ENCODE data around the gene KLK13.

The KLK13 gene

DNA sequence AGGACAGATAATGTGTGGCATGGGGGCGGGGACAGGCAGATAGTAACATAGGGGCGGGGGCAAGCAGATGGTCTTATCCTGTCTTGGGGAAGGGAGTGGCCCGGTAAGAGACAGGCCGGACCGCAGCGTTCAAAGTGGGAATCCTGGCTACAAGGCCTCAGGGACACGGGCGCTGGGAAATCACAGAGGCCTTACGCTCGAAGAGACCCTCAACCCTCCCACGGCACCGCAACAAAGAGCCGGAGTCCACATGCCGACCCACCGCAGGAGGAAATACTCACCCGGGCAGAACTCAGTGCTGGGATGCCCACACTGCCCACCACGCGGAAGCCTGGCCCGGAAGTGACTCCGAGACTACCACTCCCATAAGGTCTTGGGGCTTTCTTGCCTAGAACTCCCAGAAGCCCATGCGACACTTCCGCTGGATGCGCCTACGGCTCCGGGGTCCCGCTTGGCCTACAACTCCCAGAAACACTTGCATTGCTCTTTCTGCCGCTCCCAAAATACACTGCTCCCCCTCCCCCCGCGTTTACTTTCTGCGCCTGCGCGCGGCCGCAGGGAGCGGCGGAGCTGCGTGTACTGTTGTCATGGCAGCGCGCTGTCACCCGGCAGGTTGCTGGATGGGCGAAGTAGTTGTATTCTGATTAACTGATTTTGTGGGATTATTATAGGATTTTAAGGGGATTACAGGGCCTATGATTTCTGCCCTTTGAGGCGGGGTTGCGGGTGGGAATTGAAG lies 43.3 kb upstream of the KLK13 start, which contains the start of gene CTU1:
Gene CTU1 (minus strand): TSS at position 344 of the 739 bp plus-strand sequence. CDS start 3,840 bp downstream, outside the sequence.
- DNase-seq: peak; percentile 98
- Histone ChIP-seq H3K4me3 (ENCODE audit: low read depth, low read length) (peak within 1 kb of the TSS; percentile 85), H3K4me1 (no peaks in the 10 kb centered on the region), H3K27me3 (peaks cover 14% of the 10 kb centered on the region), H3K36me3 (peaks cover under 1% of the 10 kb centered on the region; the same call in 1 of the 2 replicates), H3K9me3 (no peaks in the 10 kb centered on the region)
- TF ChIP-seq, protein P1, sequence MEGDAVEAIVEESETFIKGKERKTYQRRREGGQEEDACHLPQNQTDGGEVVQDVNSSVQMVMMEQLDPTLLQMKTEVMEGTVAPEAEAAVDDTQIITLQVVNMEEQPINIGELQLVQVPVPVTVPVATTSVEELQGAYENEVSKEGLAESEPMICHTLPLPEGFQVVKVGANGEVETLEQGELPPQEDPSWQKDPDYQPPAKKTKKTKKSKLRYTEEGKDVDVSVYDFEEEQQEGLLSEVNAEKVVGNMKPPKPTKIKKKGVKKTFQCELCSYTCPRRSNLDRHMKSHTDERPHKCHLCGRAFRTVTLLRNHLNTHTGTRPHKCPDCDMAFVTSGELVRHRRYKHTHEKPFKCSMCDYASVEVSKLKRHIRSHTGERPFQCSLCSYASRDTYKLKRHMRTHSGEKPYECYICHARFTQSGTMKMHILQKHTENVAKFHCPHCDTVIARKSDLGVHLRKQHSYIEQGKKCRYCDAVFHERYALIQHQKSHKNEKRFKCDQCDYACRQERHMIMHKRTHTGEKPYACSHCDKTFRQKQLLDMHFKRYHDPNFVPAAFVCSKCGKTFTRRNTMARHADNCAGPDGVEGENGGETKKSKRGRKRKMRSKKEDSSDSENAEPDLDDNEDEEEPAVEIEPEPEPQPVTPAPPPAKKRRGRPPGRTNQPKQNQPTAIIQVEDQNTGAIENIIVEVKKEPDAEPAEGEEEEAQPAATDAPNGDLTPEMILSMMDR (IDR thresholded peaks at IDR 0.05; ENCODE audit: low read depth, low read length): no peak

DNA sequence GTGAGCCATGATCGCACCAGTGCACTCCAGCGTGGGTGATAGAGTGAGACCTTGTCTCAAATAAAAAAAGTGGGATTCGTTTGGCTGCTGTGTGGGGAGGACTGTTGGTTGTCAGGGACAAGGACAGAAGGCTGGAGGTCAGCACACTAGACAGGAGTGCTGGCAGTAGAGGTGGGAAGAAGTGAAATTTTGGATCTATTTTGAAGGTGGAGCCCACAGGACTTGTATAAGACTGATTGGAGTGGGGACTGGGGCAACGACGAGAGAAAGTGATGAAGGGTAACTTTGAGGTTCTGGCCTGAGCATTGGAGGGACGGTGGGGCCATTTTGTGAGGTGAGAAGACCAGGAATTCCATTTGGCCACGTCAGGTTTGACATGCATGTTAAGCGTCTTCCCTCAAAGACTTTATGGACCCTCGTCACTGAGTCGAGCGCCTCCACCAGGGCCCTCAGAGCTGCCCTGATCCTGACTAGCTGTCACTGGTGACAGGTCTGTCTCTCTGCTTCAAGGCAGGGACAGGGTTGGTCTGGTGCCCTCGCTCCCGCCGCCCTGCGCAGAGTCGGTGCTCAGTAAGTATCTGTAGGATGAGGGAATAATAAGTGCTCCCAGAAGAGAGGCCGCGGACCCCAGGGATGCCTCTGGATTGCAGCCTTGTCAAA lies 42.6 kb upstream of the KLK13 start:
- H3K9me3 ChIP-seq: no peaks in the 10 kb centered on the region
- H3K4me1 ChIP-seq: no peaks in the 10 kb centered on the region
- TF ChIP-seq, protein P1 (IDR thresholded peaks at IDR 0.05; ENCODE audit: low read depth, low read length): peak; percentile 17
- H3K27me3 ChIP-seq: peaks cover 7% of the 10 kb centered on the region; the same call in 1 of the 2 replicates
- peaks cover 7% of the 10 kb centered on the region for H3K36me3 ChIP-seq
- peak overlapping the region; percentile 85 for H3K4me3 ChIP-seq (ENCODE audit: low read depth, low read length)
- DNase-seq: no peak

DNA sequence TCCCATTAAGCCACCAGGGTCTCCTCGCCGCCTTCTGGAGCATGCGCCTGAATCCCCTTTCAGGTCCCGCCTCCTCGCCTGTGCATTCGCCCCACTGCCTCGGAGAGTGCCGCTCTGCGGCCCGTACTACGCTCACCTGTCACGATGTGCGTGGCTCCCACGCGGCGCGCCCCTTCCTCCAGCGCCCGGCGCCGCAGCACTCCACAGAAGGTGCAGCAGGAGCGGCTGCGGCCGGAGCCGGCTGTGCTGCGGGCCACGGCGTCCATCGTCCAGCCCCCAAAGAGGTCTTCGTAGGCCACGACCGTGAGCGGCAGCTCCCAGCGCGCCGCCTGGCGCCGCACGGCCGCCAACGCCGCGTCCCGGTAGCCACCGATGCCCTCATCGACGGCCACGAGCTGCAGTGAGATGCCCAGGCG lies 39.0 kb upstream of the KLK13 start:
- Histone ChIP-seq H3K4me1 (no peaks in the 10 kb centered on the region), H3K27me3 (no peaks in the 10 kb centered on the region), H3K36me3 (peaks cover 14% of the 10 kb centered on the region), H3K4me3 (ENCODE audit: low read depth, low read length) (no peak overlapping the region), H3K9me3 (no peaks in the 10 kb centered on the region)
- TF ChIP-seq, protein P1 (IDR thresholded peaks at IDR 0.05; ENCODE audit: low read depth, low read length): no peak
- no peak for DNase-seq

DNA sequence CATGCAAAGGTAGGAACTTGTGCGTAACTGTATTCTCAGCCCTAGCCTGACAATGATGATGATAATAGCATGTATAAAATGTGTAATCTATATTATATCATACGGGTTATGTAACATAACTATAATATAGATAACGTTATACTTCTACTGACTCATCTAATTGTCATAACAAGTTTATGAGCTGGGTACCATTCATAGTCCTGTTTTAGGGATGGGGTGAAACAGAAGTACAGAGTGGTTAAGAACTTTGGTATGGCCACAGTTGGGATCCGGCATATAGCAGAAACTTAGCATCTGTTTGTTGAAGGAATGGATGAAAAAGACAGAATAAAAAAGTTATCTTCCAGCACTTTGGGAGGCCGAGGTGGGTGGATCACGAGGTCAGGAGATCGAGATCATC lies 38.1 kb upstream of the KLK13 start:
- no peak for DNase-seq
- Histone ChIP-seq H3K9me3 (no peaks in the 10 kb centered on the region), H3K4me3 (ENCODE audit: low read depth, low read length) (no peak overlapping the region), H3K36me3 (peaks cover 14% of the 10 kb centered on the region), H3K27me3 (no peaks in the 10 kb centered on the region), H3K4me1 (no peaks in the 10 kb centered on the region)
- TF ChIP-seq, protein P1 (IDR thresholded peaks at IDR 0.05; ENCODE audit: low read depth, low read length): no peak

DNA sequence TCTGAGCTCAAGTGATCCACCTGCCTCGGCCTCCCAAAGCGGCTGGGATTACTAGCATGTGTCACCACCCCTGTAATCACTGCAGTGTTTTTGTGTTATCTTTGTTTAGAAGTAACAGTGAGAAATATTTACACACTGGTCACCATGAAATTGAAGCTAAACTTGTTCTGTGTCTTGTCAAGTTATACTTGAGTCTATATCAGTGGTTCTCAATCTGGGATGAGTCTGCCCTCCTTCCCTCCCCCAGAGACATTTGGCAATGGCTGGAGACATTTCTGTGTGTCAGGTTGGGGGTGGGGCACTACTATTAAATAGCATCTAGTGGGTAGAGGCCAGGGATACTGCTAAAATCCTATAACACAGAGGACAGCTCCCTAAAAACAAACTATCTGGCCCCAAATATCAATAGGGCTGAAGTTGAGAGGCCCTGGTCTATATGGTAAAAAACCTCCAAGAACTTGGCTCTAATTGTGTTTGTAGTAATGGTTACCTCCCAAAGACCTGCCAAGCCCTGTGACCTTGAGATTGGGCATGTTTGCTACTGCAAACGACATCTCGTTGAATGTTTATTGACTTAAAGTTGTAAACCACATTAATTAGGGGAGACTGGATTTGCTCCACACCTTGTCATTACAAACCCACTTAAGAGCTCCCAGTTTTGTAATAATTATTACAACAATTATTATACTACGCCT lies 36.4 kb upstream of the KLK13 start:
- TF ChIP-seq, protein P1 (IDR thresholded peaks at IDR 0.05; ENCODE audit: low read depth, low read length): no peak
- Histone ChIP-seq H3K36me3 (peaks cover 14% of the 10 kb centered on the region), H3K9me3 (no peaks in the 10 kb centered on the region), H3K27me3 (no peaks in the 10 kb centered on the region), H3K4me3 (ENCODE audit: low read depth, low read length) (no peak overlapping the region), H3K4me1 (no peaks in the 10 kb centered on the region)
- DNase-seq: no peak

Measured in BE2C (cell line).